Measurements from ENCODE around the gene KDM5B.

DNA sequence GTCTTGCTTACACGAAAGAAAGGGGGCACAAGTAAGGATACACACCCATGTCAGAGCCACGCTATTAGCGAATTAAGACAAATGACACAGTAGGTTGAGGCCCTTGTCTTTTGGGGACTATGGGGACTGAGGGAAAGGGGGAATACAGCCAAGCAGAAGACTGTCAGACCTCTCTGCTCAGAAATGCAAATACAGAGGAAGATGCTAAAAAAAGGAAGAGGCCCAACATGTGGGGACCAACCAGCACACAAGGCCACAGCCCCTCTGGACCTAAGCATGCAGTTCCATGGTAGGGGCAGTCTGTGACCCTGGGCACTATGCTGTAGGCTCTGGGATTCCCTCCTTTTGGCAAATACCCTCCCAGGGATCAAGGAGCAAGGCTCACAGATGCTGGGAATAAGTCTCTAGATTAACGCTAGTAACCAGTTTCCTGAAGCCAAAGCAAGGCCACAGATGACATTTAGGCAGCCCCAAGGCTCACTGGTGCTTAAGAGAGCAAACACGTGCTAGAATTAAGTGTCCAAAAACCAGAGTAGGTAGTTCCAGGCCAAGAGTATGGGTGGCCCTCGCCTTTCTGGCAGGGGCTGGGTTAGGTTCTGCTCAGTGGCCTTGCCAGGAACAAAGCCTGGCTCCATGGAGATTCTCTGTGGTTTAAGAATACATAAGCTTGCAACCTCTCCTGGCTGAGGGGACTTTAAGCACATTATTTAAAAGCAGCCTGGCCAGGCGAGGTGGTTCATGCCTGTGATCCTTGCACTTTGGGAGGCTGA is 42.6 kb upstream of the KDM5B start:
- no peak for TF ChIP-seq POLR2AphosphoS5 (IDR thresholded peaks at IDR 0.05; ENCODE audit: low read depth, low read length)
- no peak for TF ChIP-seq JUN (IDR thresholded peaks at IDR 0.05; ENCODE audit: low read depth, low read length)
- TF ChIP-seq, protein P1, sequence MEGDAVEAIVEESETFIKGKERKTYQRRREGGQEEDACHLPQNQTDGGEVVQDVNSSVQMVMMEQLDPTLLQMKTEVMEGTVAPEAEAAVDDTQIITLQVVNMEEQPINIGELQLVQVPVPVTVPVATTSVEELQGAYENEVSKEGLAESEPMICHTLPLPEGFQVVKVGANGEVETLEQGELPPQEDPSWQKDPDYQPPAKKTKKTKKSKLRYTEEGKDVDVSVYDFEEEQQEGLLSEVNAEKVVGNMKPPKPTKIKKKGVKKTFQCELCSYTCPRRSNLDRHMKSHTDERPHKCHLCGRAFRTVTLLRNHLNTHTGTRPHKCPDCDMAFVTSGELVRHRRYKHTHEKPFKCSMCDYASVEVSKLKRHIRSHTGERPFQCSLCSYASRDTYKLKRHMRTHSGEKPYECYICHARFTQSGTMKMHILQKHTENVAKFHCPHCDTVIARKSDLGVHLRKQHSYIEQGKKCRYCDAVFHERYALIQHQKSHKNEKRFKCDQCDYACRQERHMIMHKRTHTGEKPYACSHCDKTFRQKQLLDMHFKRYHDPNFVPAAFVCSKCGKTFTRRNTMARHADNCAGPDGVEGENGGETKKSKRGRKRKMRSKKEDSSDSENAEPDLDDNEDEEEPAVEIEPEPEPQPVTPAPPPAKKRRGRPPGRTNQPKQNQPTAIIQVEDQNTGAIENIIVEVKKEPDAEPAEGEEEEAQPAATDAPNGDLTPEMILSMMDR (IDR thresholded peaks at IDR 0.05; ENCODE audit: control extremely low read depth in 1 of 3, insufficient read depth in 1 of 3, low read depth in 1 of 3, low read length in 3 of 3), result no peak
- TF ChIP-seq RBBP5 (IDR thresholded peaks at IDR 0.05; ENCODE audit: borderline replicate concordance, low read depth, low read length), result no peak
- TF ChIP-seq, protein P2, sequence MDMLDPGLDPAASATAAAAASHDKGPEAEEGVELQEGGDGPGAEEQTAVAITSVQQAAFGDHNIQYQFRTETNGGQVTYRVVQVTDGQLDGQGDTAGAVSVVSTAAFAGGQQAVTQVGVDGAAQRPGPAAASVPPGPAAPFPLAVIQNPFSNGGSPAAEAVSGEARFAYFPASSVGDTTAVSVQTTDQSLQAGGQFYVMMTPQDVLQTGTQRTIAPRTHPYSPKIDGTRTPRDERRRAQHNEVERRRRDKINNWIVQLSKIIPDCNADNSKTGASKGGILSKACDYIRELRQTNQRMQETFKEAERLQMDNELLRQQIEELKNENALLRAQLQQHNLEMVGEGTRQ (IDR thresholded peaks at IDR 0.05; ENCODE audit: low read length), result no peak
- TF ChIP-seq TCF12 (IDR thresholded peaks at IDR 0.05; ENCODE audit: low read depth, low read length), result no peak
- TF ChIP-seq, protein P3, sequence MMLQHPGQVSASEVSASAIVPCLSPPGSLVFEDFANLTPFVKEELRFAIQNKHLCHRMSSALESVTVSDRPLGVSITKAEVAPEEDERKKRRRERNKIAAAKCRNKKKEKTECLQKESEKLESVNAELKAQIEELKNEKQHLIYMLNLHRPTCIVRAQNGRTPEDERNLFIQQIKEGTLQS (IDR thresholded peaks at IDR 0.05; ENCODE audit: insufficient read depth, low read depth, low read length), result no peak
- no peak for TF ChIP-seq TAF1 (IDR thresholded peaks at IDR 0.05; ENCODE audit: low read depth, low read length)
- no peak for TF ChIP-seq SP1 (IDR thresholded peaks at IDR 0.05; ENCODE audit: low read depth, low read length)

Measured in H1 (cell line).